Measurements from ENCODE around the gene HYDIN. TPM values are rescaled to one million over a fixed set of nuclear protein-coding genes. Genes with fewer than 3 reads are reported as not detected.
"Not testable (repeated sequence)": the region's sequence is repeated elsewhere in the genome, so short reads cannot be mapped to it uniquely, and the experiment has no call there.

Gene HYDIN
- total RNA-seq, 1 experiment from 2014 or later = 0.50 TPM

DNA sequence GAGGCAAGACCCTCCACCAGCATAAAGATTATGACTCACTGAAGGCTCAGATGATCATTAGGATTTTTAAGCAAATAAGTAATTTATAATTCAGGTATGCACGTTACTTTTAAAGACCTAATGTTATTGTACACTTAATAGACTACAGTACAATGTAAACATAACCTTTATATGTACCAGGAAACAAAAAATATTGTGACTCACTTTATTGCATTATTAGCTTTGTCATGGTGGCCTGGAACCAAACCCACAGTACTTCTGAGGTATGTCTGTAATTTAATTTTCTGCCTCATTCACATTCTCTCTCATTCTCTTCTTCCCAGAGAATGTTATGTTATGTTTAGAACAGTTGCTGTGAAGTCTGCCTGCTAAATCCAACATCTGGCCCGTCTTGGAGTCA, 407.8 kb downstream of the HYDIN start:
- DNase-seq (ENCODE audit: low read depth, low spot score); in situ Hi-C loops (cut with HindIII; ENCODE audit: low pct_unique_long_range_greater_than_20kb, low sequenced_read_pairs): not testable (repeated sequence)

DNA sequence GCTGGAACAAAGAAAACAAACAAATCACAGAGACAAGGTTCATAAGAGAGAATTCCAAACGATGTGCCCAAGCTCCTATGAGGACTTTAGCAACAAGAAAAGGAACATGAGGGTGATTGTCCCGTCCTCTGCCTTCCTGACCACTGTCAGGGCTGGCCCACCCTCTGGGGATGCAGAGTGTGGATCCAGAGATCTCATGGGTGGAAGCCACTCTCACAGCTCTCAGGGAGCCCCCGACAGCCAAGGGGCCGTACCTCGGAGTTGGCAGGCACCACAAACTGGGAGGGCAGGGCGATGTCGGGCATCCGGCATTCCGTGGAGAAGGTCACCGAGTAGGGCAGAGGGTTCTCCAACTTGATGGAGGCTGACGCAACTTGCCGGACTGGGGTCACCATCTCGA, 412.4 kb downstream of the HYDIN start:
- in situ Hi-C loops (cut with HindIII; ENCODE audit: low pct_unique_long_range_greater_than_20kb, low sequenced_read_pairs); DNase-seq (ENCODE audit: low read depth, low spot score): not testable (repeated sequence)

DNA sequence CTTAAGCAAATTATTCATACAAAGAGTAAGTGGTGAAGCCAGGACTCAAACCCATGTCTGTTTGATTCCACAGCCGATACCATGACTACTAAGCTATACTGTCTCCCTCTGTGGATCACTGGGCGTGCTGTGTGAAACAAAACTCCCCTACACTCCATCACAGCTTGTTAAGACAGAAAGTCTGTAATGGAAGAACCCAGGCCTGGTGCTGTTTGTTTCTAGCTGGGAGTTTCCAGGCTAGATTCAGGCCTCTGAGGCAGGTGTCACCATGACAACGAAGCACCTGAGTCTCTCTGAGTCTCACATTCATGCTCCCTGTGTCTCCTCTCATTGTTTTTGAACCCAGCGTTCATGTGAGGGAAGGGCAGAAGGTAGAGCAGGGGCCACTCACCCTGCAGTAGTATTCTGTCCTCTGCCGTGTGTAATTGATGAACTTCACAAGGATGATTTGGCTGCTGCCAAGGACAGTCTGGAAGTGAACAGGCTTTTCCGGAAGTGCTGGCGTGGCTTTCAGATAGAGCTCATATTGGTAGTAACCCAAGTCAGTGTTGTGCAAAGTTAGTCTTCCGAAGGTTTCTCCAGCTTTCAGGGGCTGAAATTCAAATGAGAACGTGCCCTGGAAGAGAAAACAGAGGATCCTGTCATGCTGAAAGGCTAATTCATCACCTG, 421.0 kb downstream of the HYDIN start:
- in situ Hi-C loops (cut with HindIII; ENCODE audit: low pct_unique_long_range_greater_than_20kb, low sequenced_read_pairs) = no loop called here

GRCh38 chr16:70808371-70808770, 422.2 kb downstream of the HYDIN start:
- in situ Hi-C loops (cut with HindIII; ENCODE audit: low pct_unique_long_range_greater_than_20kb, low sequenced_read_pairs) = no loop called here
- peak; percentile 21 for DNase-seq (ENCODE audit: low read depth, low spot score)

More for the DNA sequence above, 421.0 kb downstream of the HYDIN start:
- no peak for DNase-seq (ENCODE audit: low read depth, low spot score)

- in situ Hi-C loops (cut with HindIII; ENCODE audit: low pct_unique_long_range_greater_than_20kb, low sequenced_read_pairs) = no loop called here
- no peak for DNase-seq (ENCODE audit: low read depth, low spot score)
These were observed 424.7 kb downstream of the HYDIN start for GRCh38 chr16:70805787-70806186.

DNA sequence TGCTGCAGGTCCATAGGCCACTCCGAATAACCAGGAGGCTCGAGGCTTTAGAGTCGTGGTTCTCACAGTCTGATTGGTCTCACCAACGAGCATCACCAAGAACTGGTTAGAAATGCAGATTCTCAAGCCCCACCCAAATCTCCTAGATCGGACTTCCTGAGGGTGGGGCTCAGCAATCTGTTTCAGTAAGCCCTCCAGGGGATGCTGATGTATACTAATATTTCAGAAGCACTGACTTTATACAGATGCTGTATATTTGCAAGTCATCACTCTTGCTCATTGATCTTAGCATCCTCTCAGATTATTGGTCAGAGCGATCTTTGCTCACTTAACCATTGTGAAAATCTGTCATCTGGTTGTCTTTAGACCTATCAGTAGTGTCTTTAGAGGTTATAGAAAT, 425.1 kb downstream of the HYDIN start:
- no peak for DNase-seq (ENCODE audit: low read depth, low spot score)
- in situ Hi-C loops (cut with HindIII; ENCODE audit: low pct_unique_long_range_greater_than_20kb, low sequenced_read_pairs) = no loop called here

GRCh38 chr16:70804734-70805169, 425.8 kb downstream of the HYDIN start:
- in situ Hi-C loops (cut with HindIII; ENCODE audit: low pct_unique_long_range_greater_than_20kb, low sequenced_read_pairs) = no loop called here
- no peak for DNase-seq (ENCODE audit: low read depth, low spot score)

DNA sequence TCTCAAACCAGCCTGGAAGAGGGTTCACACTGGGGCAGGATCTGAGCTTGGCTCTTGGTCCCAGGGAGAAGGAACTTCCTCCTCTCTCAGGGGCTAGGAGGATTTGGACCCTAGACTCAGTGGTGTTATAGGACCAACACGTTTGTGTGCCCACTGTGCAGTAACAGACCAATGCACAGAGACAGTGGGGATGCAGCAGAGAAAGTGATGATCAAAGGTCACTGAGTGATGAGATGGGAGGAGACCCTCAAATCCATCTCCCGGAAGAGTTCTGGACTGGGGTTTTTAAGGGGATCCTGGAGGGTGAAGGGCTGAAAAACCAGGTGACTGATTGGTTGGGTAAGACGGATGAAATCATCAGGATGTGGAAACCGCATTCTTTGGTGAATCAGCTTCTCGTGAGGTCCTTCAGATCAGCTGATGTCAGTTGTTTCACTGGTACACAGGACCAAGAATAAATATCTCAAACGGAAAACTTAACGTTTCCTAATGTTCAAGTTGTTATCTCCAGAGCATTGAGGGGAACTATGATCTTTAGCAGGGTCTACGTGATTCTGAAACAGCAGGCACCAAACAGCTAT, 426.3 kb downstream of the HYDIN start:
- in situ Hi-C loops (cut with HindIII; ENCODE audit: low pct_unique_long_range_greater_than_20kb, low sequenced_read_pairs) = no loop called here
- DNase-seq (ENCODE audit: low read depth, low spot score) = peak; percentile 14

DNA sequence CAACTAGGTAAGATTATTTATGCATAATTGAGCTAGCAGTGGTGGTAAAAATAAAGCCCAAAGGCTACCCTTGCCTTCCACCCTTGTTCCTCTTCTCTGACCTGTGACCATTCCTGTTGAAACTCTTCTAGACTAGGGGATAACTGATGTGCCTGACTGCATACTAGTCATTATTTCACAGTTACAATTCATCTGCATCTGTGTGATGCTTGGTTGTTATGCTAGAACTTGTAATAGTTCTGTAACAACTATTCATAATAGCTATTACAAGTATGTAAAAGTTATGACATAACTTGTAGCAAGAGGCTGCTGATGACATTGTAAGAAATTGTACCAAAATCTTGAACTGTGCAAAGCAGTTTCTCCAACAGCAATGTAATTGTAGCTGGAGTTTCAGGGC, 427.2 kb downstream of the HYDIN start:
- no peak for DNase-seq (ENCODE audit: low read depth, low spot score)

DNA sequence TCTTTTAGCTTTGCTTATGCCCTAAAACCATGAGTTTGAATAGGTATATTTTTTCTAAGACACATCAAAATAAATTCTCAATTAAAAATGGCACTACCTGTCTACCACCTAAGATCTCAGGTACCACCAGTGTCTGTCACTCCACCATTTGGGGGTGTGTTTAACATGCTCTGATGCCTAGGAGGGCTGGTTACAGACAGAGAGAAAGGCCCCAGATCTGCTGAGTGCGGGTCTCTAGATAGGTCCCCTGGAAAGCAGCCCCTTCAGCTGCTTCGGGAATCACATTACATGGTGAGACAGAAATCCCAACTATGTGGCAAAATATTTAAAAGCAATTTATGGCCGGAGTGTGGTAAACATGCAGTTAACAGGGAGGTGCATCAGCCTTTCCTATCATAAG, 428.9 kb downstream of the HYDIN start:
- in situ Hi-C loops (cut with HindIII; ENCODE audit: low pct_unique_long_range_greater_than_20kb, low sequenced_read_pairs) = no loop called here
- DNase-seq (ENCODE audit: low read depth, low spot score) = no peak

More for the DNA sequence above, 427.2 kb downstream of the HYDIN start:
- in situ Hi-C loops (cut with HindIII; ENCODE audit: low pct_unique_long_range_greater_than_20kb, low sequenced_read_pairs) = no loop called here

DNA sequence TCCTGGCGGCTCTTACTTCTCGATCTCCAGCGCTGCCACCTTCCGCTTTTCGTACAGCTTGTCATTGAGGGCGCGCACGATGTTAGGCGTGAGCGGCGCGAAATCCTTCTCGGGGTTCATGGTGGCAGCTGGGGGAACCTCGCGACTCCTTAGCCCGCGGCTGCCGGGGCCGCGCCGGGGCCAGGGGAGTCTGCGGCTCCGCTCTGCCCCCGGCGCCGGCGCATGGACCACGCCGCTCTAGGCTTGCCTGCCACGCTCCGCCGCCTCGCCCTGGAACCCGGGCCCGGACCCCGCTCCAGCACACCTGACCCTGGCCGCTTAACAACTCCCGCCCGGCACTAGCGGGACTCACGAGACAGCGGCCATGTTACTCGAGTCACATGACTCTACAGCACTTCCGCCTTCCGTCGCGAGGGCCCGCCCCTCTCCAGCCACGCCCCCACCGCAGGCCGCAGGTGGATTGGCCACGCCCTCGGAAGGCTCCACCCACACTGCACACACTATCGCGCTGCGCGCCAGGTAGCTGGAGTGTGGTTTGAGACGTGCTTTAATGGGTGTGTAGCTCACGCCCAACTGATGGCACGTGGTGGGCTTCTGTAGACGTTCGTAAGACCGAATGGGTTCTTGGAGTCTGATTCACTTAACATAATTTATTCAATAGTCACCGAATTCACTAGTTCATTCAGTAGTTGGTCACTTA, 429.6 kb downstream of the HYDIN start, which contains the start of gene VAC14:
Gene VAC14, minus strand, starts transcription at position 378 of the 700 bp plus-strand sequence. Its CDS starts 258 bp downstream, at position 120.
- in situ Hi-C loops (cut with HindIII; ENCODE audit: low pct_unique_long_range_greater_than_20kb, low sequenced_read_pairs) = no loop called here

GRCh38 chr16:70800311-70800710, 430.2 kb downstream of the HYDIN start:
- in situ Hi-C loops (cut with HindIII; ENCODE audit: low pct_unique_long_range_greater_than_20kb, low sequenced_read_pairs) = no loop called here
- DNase-seq (ENCODE audit: low read depth, low spot score) = peak; percentile 16

More for the DNA sequence above, 429.6 kb downstream of the HYDIN start, which contains the start of gene VAC14:
- DNase-seq (ENCODE audit: low read depth, low spot score) = peak; percentile 87

DNA sequence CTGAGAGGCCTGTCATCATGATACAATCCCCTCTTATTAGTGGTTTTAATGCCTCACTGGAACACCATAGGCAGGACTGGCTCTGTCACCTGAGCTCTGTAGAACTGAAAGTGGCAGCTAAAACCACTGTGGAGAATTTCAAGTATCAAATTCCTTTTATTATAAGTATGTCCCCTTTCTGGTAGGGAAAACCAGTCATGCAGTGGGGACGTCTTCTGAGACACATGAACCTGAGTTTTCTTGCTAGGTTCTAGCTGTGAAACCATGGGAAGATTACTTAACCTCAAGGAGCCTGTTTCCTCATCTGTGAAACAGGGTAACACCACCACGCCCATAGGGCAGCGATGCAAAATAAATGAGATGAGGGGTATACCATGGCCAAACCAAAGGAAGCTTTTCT, 434.2 kb downstream of the HYDIN start:
- no peak for DNase-seq (ENCODE audit: low read depth, low spot score)
- in situ Hi-C loops (cut with HindIII; ENCODE audit: low pct_unique_long_range_greater_than_20kb, low sequenced_read_pairs) = no loop called here

DNA sequence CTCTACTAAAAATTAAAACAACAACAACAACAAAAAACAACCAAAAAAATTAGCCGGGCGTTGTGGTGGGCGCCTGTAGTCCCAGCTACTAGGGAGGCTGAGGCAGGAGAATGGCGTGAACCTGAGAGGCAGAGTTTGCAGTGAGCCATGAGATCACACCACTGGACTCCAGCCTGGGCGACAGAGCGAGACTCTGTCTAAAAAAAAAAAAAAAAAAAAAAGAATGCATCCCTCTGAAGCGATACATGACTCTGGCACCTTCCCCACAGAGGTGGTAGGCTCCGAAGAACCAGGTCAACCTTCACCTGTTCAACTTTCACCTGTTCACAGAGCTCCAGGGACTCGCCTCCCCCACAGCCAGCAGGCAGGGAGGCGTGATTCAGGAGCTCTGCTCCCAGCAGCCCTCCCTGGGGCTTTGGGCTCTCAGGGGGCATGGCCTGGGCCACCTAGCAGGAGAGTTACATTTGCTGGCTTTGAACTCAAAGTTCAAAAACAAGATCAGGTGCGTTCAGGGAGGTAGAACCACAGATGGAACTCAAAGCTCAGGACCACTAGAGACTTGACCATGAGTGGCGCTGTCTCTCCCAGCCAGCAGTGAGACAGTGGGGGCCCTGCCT, 435.1 kb downstream of the HYDIN start:
- in situ Hi-C loops (cut with HindIII; ENCODE audit: low pct_unique_long_range_greater_than_20kb, low sequenced_read_pairs) = no loop called here
- no peak for DNase-seq (ENCODE audit: low read depth, low spot score)

DNA sequence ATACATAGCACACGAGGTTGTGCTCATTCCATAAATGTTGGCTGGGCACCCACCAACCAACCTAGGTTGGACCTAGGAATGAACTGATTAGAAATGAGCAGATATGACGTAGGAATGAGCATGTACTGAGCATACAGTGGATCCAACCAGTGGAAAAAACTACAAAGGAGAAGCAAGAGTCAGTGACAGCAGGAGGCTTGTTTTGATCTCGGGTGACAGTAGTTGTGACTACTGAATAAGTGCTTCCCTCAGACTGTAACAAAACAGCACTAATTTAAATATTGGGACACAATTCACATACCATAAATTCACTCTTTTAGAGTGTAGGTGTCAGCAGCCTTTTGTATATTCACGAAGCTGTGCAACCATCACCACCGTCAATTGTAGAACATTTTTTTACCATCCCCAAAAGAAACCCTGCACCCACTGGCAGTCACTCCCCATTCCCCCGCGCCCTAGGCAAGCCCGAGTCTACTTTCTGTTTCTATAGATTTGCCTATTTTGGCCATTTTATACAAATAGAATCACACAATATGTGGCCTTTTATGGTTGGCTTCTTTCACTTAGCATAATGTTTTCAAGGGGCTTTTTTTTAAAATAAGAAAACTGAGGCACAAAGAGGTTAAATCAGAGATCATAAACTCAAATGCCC, 436.5 kb downstream of the HYDIN start:
- in situ Hi-C loops (cut with HindIII; ENCODE audit: low pct_unique_long_range_greater_than_20kb, low sequenced_read_pairs) = no loop called here
- DNase-seq (ENCODE audit: low read depth, low spot score) = no peak

DNA sequence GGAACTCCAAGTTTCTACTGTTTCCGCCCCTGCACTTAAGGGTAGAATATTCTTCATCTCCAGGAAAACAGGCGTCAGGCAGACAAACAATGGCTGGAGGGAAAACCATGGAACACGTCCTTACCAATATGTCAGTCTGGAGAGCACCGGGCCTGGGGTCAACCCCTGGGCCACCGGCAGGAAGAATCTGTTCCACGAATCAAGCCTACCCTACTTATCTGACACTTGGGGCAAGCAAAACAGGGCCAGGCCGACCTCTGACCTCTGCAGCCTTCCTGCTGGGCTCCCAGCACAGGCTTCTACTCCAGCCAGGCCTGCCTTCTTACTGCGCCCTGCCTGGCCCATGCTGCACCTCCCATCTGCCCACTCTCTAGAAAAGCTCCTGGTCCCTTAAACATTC, 439.7 kb downstream of the HYDIN start:
- DNase-seq (ENCODE audit: low read depth, low spot score) = no peak
- in situ Hi-C loops (cut with HindIII; ENCODE audit: low pct_unique_long_range_greater_than_20kb, low sequenced_read_pairs) = no loop called here

GRCh38 chr16:70789595-70790447, 440.7 kb downstream of the HYDIN start:
- DNase-seq (ENCODE audit: low read depth, low spot score) = no peak
- in situ Hi-C loops (cut with HindIII; ENCODE audit: low pct_unique_long_range_greater_than_20kb, low sequenced_read_pairs) = no loop called here

Measured in SK-MEL-5 (cell line).